Measurements from ENCODE around the gene ITGA11. TPM values are rescaled to one million over a fixed set of nuclear protein-coding genes. Genes with fewer than 3 reads are reported as not detected.

ITGA11 gene
- total and polyA plus RNA-seq, 2 donors (not counting 1 experiment from before 2014, with no cell fraction given), result 21.5 to 29.6 TPM

- no peak for TF ChIP-seq CTCF (conservative IDR thresholded peaks at IDR 0.05 in 1 of 2, IDR thresholded peaks at IDR 0.05 in 1 of 2; ENCODE audit: low read depth in 1 of 2, low read length in 2 of 2)
- no peak for TF ChIP-seq EZH2 (IDR thresholded peaks at IDR 0.05; ENCODE audit: low read length, missing control alignments)
- H3K27ac ChIP-seq (ENCODE audit: insufficient read depth, low read length), result no peak overlapping the region
- no peaks in the 10 kb centered on the region for H3K36me3 ChIP-seq (ENCODE audit: control insufficient read depth, insufficient read depth, low read length)
- H3K4me1 ChIP-seq (ENCODE audit: control insufficient read depth, extremely low read depth, insufficient read depth, low read length), result peaks cover 14% of the 10 kb centered on the region
- no peak overlapping the region for H3K4me3 ChIP-seq (replicated peaks in 1 of 4; ENCODE audit: control extremely low read depth in 1 of 4, insufficient read depth in 1 of 4, low read depth in 3 of 4, low read length in 4 of 4)
- H3K79me2 ChIP-seq (ENCODE audit: control insufficient read depth, insufficient read depth, low read length), result no peaks in the 10 kb centered on the region
- no peak overlapping the region for H3K9ac ChIP-seq (ENCODE audit: insufficient read depth, low read length)
- H3K9me3 ChIP-seq (ENCODE audit: control insufficient read depth, insufficient read depth, low read depth, low read length), result no peaks in the 10 kb centered on the region
- no peaks in the 10 kb centered on the region for H4K20me1 ChIP-seq (ENCODE audit: control insufficient read depth, extremely low read depth, insufficient read depth, low read length)
- H3K4me2 ChIP-seq (ENCODE audit: extremely low read depth, insufficient read depth, low read length), result no peak overlapping the region
- DNase-seq (ENCODE audit: low read depth in 2 of 2), result no peak
- peaks cover 3% of the 10 kb centered on the region for H3K27me3 ChIP-seq (ENCODE audit: control insufficient read depth, insufficient read depth, low read length)
- no peak overlapping the region for H2AFZ ChIP-seq (ENCODE audit: low read length)
These were observed 46.8 kb downstream of the ITGA11 start for GRCh38 chr15:68385240-68385561.

- no peaks in the 10 kb centered on the region for H4K20me1 ChIP-seq (ENCODE audit: control insufficient read depth, extremely low read depth, insufficient read depth, low read length)
- H3K27ac ChIP-seq (ENCODE audit: insufficient read depth, low read length), result peak overlapping the region; percentile 26
- H2AFZ ChIP-seq (ENCODE audit: low read length), result no peak overlapping the region
- H3K4me2 ChIP-seq (ENCODE audit: extremely low read depth, insufficient read depth, low read length), result no peak overlapping the region
- H3K9ac ChIP-seq (ENCODE audit: insufficient read depth, low read length), result no peak overlapping the region
- DNase-seq (ENCODE audit: low read depth in 2 of 2), result peak; percentile 91 to 95
- TF ChIP-seq EZH2 (IDR thresholded peaks at IDR 0.05; ENCODE audit: low read length, missing control alignments) (no peak), CTCF (conservative IDR thresholded peaks at IDR 0.05 in 1 of 2, IDR thresholded peaks at IDR 0.05 in 1 of 2; ENCODE audit: low read depth in 1 of 2, low read length in 2 of 2) (no peak)
- no peak overlapping the region for H3K4me3 ChIP-seq (replicated peaks in 1 of 4; ENCODE audit: control extremely low read depth in 1 of 4, insufficient read depth in 1 of 4, low read depth in 3 of 4, low read length in 4 of 4)
- no peaks in the 10 kb centered on the region for H3K36me3 ChIP-seq (ENCODE audit: control insufficient read depth, insufficient read depth, low read length)
- H3K9me3 ChIP-seq (ENCODE audit: control insufficient read depth, insufficient read depth, low read depth, low read length), result no peaks in the 10 kb centered on the region
- H3K4me1 ChIP-seq (ENCODE audit: control insufficient read depth, extremely low read depth, insufficient read depth, low read length), result peaks cover 12% of the 10 kb centered on the region
- H3K27me3 ChIP-seq (ENCODE audit: control insufficient read depth, insufficient read depth, low read length), result peaks cover 3% of the 10 kb centered on the region
- no peaks in the 10 kb centered on the region for H3K79me2 ChIP-seq (ENCODE audit: control insufficient read depth, insufficient read depth, low read length)
These were observed 47.3 kb downstream of the ITGA11 start for GRCh38 chr15:68384451-68385239.

GRCh38 chr15:68383161-68384074, 48.5 kb downstream of the ITGA11 start:
- H2AFZ ChIP-seq (ENCODE audit: low read length), result no peak overlapping the region
- H3K4me1 ChIP-seq (ENCODE audit: control insufficient read depth, extremely low read depth, insufficient read depth, low read length), result peaks cover 12% of the 10 kb centered on the region
- H3K4me2 ChIP-seq (ENCODE audit: extremely low read depth, insufficient read depth, low read length), result peak overlapping the region; percentile 15
- H4K20me1 ChIP-seq (ENCODE audit: control insufficient read depth, extremely low read depth, insufficient read depth, low read length), result no peaks in the 10 kb centered on the region
- H3K9ac ChIP-seq (ENCODE audit: insufficient read depth, low read length), result no peak overlapping the region
- no peaks in the 10 kb centered on the region for H3K36me3 ChIP-seq (ENCODE audit: control insufficient read depth, insufficient read depth, low read length)
- H3K9me3 ChIP-seq (ENCODE audit: control insufficient read depth, insufficient read depth, low read depth, low read length), result no peaks in the 10 kb centered on the region
- H3K27ac ChIP-seq (ENCODE audit: insufficient read depth, low read length), result no peak overlapping the region
- H3K4me3 ChIP-seq (replicated peaks in 1 of 4; ENCODE audit: control extremely low read depth in 1 of 4, insufficient read depth in 1 of 4, low read depth in 3 of 4, low read length in 4 of 4), result no peak overlapping the region
- no peaks in the 10 kb centered on the region for H3K79me2 ChIP-seq (ENCODE audit: control insufficient read depth, insufficient read depth, low read length)
- TF ChIP-seq CTCF (conservative IDR thresholded peaks at IDR 0.05 in 1 of 2, IDR thresholded peaks at IDR 0.05 in 1 of 2; ENCODE audit: low read depth in 1 of 2, low read length in 2 of 2) (peak; percentile 57 to 68), EZH2 (IDR thresholded peaks at IDR 0.05; ENCODE audit: low read length, missing control alignments) (no peak)
- no peaks in the 10 kb centered on the region for H3K27me3 ChIP-seq (ENCODE audit: control insufficient read depth, insufficient read depth, low read length)
- peak; percentile 27 to 56 for DNase-seq (ENCODE audit: low read depth in 2 of 2)

All from fibroblast of lung (primary cell).